Measurements from ENCODE around the gene WBP1L.
A peak's percentile ranks its signal among the peaks of the same experiment; 100 is the strongest.
"Not testable (repeated sequence)": the region's sequence is repeated elsewhere in the genome, so short reads cannot be mapped to it uniquely, and the experiment has no call there.

Gene WBP1L

DNA sequence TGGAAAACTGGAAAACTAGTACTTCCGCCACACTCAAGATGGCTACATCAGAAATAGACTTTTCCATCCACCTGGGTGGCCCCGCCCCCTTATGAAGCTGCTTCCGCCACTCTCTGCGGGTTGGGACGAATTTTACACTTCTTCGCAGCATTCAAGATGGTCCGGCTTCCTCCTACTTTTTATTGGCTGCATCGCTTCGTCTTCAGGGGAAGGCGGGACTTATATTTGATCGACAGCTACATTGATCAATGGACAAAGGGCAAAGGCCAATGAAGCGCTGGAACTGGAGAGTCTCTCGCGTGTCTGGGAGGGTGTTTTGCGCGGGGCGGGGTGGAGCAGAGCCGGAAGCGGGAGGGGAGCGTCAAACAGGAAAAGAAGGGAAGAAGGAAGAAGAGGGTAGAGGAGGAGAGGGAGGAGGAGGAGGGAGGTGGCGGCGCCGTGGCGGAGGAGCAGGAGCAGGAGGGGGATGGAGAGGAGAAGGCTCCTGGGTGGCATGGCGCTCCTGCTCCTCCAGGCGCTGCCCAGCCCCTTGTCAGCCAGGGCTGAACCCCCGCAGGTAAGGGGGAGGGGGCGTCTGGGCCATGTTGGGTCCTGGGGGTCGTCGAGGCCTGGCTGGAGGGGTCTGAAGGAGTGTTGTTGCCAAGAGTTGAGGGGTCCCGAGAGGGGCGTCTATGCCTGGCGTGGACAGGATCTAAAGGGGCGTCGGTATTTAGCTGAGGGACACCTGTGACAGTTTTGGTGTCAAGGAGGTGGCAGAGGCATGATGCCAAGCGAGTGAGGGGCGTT is at the start of gene WBP1L:
Gene WBP1L, plus strand, starts transcription at position 361 of the 786 bp plus-strand sequence. Its CDS starts 106 bp downstream, at position 467.
- Histone ChIP-seq H3K9ac (ENCODE audit: low read depth, low read length) (peak within 1 kb of the TSS; percentile 51), H3K27me3 (ENCODE audit: control insufficient read depth, insufficient read depth, low read length) (no peaks in the 10 kb centered on the region), H3K4me3 (ENCODE audit: low read depth, low read length) (peak within 1 kb of the TSS; percentile 81), H3K9me3 (ENCODE audit: control insufficient read depth, insufficient read depth, low read length) (no peaks in the 10 kb centered on the region), H3K36me3 (ENCODE audit: control insufficient read depth, insufficient read depth, low read length) (no peaks in the 10 kb centered on the region), H3K27ac (ENCODE audit: low read depth, low read length) (peak within 1 kb of the TSS; percentile 73), H3K4me1 (ENCODE audit: control insufficient read depth, insufficient read depth, low read length) (peaks cover 11% of the 10 kb centered on the region)

DNA sequence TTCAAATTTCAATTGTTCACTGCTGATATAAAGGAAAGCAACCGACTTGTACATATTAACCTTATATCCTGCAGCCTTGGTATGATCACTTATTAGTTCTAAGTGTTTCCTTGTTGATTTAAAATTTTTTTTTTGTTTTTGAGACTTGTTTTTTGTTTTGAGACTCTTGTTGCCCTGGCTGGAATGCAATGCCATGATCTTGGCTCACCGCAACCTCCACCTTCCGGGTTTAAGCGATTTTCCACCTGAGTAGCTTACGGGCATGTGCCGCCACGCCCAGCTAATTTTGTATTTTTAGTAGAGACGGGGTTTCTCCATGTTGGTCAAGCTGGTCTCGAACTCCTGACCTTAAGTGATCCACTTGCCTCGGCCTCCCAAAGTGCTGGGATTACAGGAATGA is 48.3 kb upstream of the WBP1L start:
- peaks cover 45% of the 10 kb centered on the region for H3K36me3 ChIP-seq (ENCODE audit: control insufficient read depth, insufficient read depth, low read length)
- H3K9ac ChIP-seq (ENCODE audit: low read depth, low read length); H3K9me3 ChIP-seq (ENCODE audit: control insufficient read depth, insufficient read depth, low read length); H3K4me3 ChIP-seq (ENCODE audit: low read depth, low read length); H3K4me1 ChIP-seq (ENCODE audit: control insufficient read depth, insufficient read depth, low read length); H3K27me3 ChIP-seq (ENCODE audit: control insufficient read depth, insufficient read depth, low read length); H3K27ac ChIP-seq (ENCODE audit: low read depth, low read length): not testable (repeated sequence)

DNA sequence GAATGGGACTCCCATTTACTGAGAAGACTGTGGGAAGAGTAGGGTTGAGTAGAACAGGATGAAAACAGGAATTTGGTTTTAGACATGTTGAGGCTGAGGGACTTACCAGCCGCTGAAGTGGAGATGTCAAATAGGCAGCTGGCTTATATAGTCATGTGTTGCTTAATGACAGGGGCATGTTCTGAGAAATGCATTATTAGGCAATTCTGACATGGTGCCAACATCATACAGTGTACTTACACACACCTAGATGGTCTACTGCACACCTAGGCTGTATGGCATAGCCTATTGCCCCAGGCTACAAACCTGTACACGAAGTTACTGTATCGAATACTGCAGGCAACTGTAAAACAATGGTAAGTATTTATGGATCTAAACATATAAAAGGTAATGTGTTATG is 47.0 kb upstream of the WBP1L start:
- no peak overlapping the region for H3K4me3 ChIP-seq (ENCODE audit: low read depth, low read length)
- H3K4me1 ChIP-seq (ENCODE audit: control insufficient read depth, insufficient read depth, low read length), result no peaks in the 10 kb centered on the region
- H3K27me3 ChIP-seq (ENCODE audit: control insufficient read depth, insufficient read depth, low read length), result no peaks in the 10 kb centered on the region
- no peaks in the 10 kb centered on the region for H3K9me3 ChIP-seq (ENCODE audit: control insufficient read depth, insufficient read depth, low read length)
- no peak overlapping the region for H3K9ac ChIP-seq (ENCODE audit: low read depth, low read length)
- peaks cover 45% of the 10 kb centered on the region for H3K36me3 ChIP-seq (ENCODE audit: control insufficient read depth, insufficient read depth, low read length)
- H3K27ac ChIP-seq (ENCODE audit: low read depth, low read length), result no peak overlapping the region

DNA sequence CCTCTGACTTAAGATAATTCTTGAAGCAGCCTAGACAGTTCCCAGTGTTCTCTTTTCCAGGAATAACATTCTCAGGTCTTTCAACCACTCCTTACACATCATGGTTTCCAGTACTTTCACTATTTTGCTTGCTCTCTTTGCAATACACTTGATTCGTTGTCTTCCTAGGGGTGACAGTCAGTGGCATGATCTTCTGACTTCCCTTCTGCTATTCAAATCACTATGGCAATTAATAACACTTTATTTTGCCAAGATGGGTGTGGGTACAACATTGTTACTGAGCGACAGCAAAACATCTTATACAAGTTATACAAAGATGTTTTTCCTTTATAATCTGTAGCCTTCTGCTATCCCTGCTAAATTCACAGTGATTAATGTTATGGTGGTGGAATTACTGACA is 44.9 kb upstream of the WBP1L start:
- H3K4me1 ChIP-seq (ENCODE audit: control insufficient read depth, insufficient read depth, low read length), result no peaks in the 10 kb centered on the region

DNA sequence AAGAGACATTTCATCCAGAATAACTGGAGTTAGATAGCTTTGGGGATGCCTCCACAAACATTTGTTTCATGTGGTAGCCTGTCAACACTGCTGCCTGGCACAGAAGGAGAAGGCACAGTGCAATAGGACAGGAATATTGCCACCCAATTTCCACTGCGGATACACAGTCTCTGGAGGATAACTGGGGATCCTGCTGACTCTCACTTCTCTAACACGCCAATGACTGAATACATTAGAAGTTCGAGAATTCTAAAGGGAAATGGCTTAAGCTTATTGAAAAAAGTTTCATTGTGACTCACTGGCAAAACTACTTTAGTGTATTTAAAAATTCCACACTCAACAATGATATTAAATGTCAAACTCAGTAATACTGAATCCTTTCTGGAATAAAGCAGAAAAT is 42.5 kb upstream of the WBP1L start:
- H3K9me3 ChIP-seq (ENCODE audit: control insufficient read depth, insufficient read depth, low read length), result no peaks in the 10 kb centered on the region
- no peak overlapping the region for H3K27ac ChIP-seq (ENCODE audit: low read depth, low read length)
- no peaks in the 10 kb centered on the region for H3K4me1 ChIP-seq (ENCODE audit: control insufficient read depth, insufficient read depth, low read length)

More for the DNA sequence above, 44.9 kb upstream of the WBP1L start:
- Histone ChIP-seq H3K9ac (ENCODE audit: low read depth, low read length) (no peak overlapping the region), H3K27ac (ENCODE audit: low read depth, low read length) (no peak overlapping the region), H3K36me3 (ENCODE audit: control insufficient read depth, insufficient read depth, low read length) (peaks cover 42% of the 10 kb centered on the region), H3K4me3 (ENCODE audit: low read depth, low read length) (no peak overlapping the region), H3K9me3 (ENCODE audit: control insufficient read depth, insufficient read depth, low read length) (no peaks in the 10 kb centered on the region), H3K27me3 (ENCODE audit: control insufficient read depth, insufficient read depth, low read length) (no peaks in the 10 kb centered on the region)

DNA sequence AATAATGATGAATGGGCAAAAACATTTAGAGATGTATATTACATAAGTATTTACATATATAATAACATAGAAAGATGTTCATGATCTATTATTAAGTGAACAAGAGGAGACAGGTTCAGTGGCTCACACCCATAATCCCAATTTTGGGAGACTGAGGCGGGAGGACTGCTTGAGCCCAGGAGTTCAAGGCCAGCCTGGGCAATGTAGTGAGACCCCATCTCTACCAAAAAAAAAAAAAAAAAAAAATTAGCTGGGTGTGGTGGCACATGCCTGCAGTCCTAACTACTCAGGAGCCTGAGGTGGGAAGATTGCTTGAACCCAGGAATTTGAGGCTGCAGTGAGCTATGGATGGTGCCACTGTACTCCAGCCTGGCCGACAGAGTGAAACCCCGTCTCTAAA is 42.0 kb upstream of the WBP1L start:
- no peak overlapping the region for H3K27ac ChIP-seq (ENCODE audit: low read depth, low read length)

More for the DNA sequence above, 42.5 kb upstream of the WBP1L start:
- Histone ChIP-seq H3K9ac (ENCODE audit: low read depth, low read length) (no peak overlapping the region), H3K36me3 (ENCODE audit: control insufficient read depth, insufficient read depth, low read length) (peaks cover 33% of the 10 kb centered on the region), H3K27me3 (ENCODE audit: control insufficient read depth, insufficient read depth, low read length) (no peaks in the 10 kb centered on the region), H3K4me3 (ENCODE audit: low read depth, low read length) (no peak overlapping the region)

DNA sequence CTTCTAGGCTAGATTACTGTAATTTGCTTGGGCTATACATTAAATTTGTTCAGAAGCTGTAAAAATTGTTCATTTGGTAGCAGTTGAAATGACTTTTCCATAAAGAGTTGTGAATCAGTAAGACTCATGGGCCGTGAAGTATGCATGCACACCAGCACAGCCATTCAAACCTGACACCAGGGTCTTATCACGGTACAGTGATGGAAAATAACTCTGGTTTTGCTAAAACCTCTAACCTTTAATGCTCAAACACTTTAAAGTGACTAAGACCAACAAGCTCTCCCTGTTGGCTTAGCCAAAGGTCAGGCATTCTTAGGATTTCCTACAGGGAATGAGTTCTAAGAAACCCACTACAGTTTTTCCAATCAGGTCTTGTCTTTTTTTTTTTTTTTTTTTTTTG is 41.0 kb upstream of the WBP1L start:
- Histone ChIP-seq H3K9me3 (ENCODE audit: control insufficient read depth, insufficient read depth, low read length) (no peaks in the 10 kb centered on the region), H3K27me3 (ENCODE audit: control insufficient read depth, insufficient read depth, low read length) (no peaks in the 10 kb centered on the region), H3K27ac (ENCODE audit: low read depth, low read length) (no peak overlapping the region), H3K36me3 (ENCODE audit: control insufficient read depth, insufficient read depth, low read length) (peaks cover 20% of the 10 kb centered on the region), H3K4me1 (ENCODE audit: control insufficient read depth, insufficient read depth, low read length) (no peaks in the 10 kb centered on the region), H3K4me3 (ENCODE audit: low read depth, low read length) (no peak overlapping the region), H3K9ac (ENCODE audit: low read depth, low read length) (no peak overlapping the region)

More for the DNA sequence above, 42.0 kb upstream of the WBP1L start:
- Histone ChIP-seq H3K4me1 (ENCODE audit: control insufficient read depth, insufficient read depth, low read length) (no peaks in the 10 kb centered on the region), H3K27me3 (ENCODE audit: control insufficient read depth, insufficient read depth, low read length) (no peaks in the 10 kb centered on the region), H3K36me3 (ENCODE audit: control insufficient read depth, insufficient read depth, low read length) (peaks cover 28% of the 10 kb centered on the region), H3K4me3 (ENCODE audit: low read depth, low read length) (no peak overlapping the region), H3K9ac (ENCODE audit: low read depth, low read length) (no peak overlapping the region), H3K9me3 (ENCODE audit: control insufficient read depth, insufficient read depth, low read length) (no peaks in the 10 kb centered on the region)

DNA sequence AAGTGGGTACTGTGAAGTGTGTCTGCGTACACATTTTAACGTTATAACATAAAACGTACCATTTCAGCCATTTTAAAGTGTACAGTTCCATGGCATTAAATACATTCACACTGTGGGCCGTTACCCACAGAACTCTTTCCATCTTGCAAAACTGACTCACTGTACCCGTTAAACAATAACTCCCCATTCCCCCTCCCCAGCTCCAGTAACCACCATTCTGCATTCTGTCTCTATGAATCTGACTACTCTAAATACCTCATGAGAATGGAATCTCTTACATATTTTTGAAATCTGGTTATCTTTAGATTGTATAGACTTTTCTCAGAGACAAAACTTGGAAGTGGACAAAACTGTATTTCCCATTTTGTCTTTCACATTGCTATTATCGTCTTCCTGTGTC is 38.8 kb upstream of the WBP1L start:
- Histone ChIP-seq H3K27me3 (ENCODE audit: control insufficient read depth, insufficient read depth, low read length) (no peaks in the 10 kb centered on the region), H3K36me3 (ENCODE audit: control insufficient read depth, insufficient read depth, low read length) (no peaks in the 10 kb centered on the region; the same call in 1 of the 2 replicates), H3K4me1 (ENCODE audit: control insufficient read depth, insufficient read depth, low read length) (no peaks in the 10 kb centered on the region), H3K9ac (ENCODE audit: low read depth, low read length) (no peak overlapping the region), H3K9me3 (ENCODE audit: control insufficient read depth, insufficient read depth, low read length) (no peaks in the 10 kb centered on the region), H3K4me3 (ENCODE audit: low read depth, low read length) (no peak overlapping the region), H3K27ac (ENCODE audit: low read depth, low read length) (no peak overlapping the region)

DNA sequence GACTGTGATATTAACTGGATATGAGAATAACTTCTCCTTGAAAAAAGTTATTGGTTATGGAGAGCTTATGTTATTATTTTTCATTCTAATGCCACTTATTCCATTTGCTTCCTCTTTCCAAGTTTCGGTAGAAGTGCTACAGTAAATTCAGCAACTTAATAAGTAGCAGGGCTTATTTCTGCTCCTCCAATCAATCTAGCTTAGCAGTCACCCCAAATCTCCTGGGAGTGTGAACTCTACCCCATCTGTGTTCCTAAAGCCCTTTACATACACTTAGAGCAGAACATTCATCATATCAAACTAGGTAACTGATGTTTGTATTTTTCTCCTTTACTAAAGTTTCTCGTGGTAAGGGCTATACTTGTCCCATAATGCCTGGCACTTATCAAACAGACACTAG is 38.2 kb upstream of the WBP1L start:
- H3K4me3 ChIP-seq (ENCODE audit: low read depth, low read length), result no peak overlapping the region
- H3K9me3 ChIP-seq (ENCODE audit: control insufficient read depth, insufficient read depth, low read length), result no peaks in the 10 kb centered on the region
- H3K9ac ChIP-seq (ENCODE audit: low read depth, low read length), result no peak overlapping the region
- H3K36me3 ChIP-seq (ENCODE audit: control insufficient read depth, insufficient read depth, low read length), result no peaks in the 10 kb centered on the region; the same call in 1 of the 2 replicates
- H3K27ac ChIP-seq (ENCODE audit: low read depth, low read length), result no peak overlapping the region
- H3K27me3 ChIP-seq (ENCODE audit: control insufficient read depth, insufficient read depth, low read length), result no peaks in the 10 kb centered on the region
- H3K4me1 ChIP-seq (ENCODE audit: control insufficient read depth, insufficient read depth, low read length), result no peaks in the 10 kb centered on the region

DNA sequence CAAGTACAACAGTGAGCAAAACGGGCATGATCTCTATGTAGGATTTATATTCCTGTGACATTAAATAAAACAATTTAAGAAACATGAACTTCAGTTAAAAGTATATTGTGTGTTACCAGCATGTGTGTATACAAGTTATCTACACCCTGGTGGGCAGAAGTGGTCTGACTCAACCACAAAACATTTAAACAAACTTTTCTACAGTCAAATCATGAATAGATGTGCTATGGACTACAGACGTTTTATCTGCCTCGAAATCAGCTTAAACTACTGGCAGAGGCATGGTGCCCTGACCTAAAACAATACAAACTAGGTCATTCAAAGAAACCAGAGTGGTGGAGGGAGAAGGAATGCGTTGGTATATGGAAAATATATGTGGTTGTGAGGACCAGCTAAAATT is 33.1 kb upstream of the WBP1L start:
- Histone ChIP-seq H3K4me3 (ENCODE audit: low read depth, low read length) (no peak overlapping the region), H3K27me3 (ENCODE audit: control insufficient read depth, insufficient read depth, low read length) (no peaks in the 10 kb centered on the region), H3K27ac (ENCODE audit: low read depth, low read length) (no peak overlapping the region), H3K4me1 (ENCODE audit: control insufficient read depth, insufficient read depth, low read length) (0 out of 2 replicates have a peak, but pooled peaks cover 3% of the 10 kb centered on the region), H3K9ac (ENCODE audit: low read depth, low read length) (no peak overlapping the region), H3K9me3 (ENCODE audit: control insufficient read depth, insufficient read depth, low read length) (no peaks in the 10 kb centered on the region), H3K36me3 (ENCODE audit: control insufficient read depth, insufficient read depth, low read length) (no peaks in the 10 kb centered on the region)

DNA sequence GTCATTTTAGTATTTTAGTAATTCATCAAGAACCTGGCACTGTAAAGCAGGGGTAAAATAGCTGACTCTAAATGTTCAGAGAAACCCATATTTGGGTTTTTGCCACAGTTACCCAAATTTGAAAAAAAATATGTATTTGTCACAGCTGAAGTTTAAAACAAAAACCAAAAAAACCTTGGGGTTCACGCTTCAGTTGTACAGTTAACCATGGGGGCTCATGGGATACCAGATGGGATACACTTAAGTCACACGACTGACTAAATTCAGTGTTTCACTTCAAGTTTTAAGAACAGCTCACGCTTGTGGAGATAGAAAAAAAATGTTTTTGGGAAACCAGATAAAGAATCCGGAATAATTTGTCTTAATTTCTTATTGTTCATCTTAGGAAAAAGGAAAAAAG is 31.7 kb upstream of the WBP1L start:
- Histone ChIP-seq H3K9me3 (ENCODE audit: control insufficient read depth, insufficient read depth, low read length) (no peaks in the 10 kb centered on the region), H3K9ac (ENCODE audit: low read depth, low read length) (no peak overlapping the region), H3K4me3 (ENCODE audit: low read depth, low read length) (no peak overlapping the region), H3K36me3 (ENCODE audit: control insufficient read depth, insufficient read depth, low read length) (0 out of 2 replicates have a peak, but pooled peaks cover 2% of the 10 kb centered on the region), H3K27me3 (ENCODE audit: control insufficient read depth, insufficient read depth, low read length) (no peaks in the 10 kb centered on the region), H3K4me1 (ENCODE audit: control insufficient read depth, insufficient read depth, low read length) (0 out of 2 replicates have a peak, but pooled peaks cover 9% of the 10 kb centered on the region), H3K27ac (ENCODE audit: low read depth, low read length) (no peak overlapping the region)

Data from HUES48 (cell line).